ENCODE measurements around the gene RICTOR.

RICTOR gene

GRCh38 chr5:39100301-39100850 lies 26.2 kb upstream of the RICTOR start:
- DNase-seq (ENCODE audit: low spot score), result no peak

DNA sequence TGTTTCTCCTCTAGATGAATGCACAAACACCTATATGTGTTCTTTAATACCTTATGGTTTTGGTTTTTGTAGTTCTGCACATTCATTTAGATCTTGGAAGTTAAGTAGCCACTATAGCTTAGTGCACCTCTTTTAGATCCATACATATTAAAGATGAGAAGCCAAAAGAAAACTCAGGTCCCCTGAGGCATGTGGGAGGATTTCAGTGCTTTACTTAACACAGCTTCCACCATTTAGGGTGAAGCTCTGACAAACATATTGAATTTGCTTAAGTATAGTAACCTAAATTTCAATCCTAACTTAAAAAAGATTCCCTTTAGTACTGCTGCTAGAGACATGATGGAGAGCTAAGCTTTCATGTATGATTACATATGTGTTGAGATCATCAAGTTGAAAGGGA lies 25.6 kb upstream of the RICTOR start:
- no peak for DNase-seq (ENCODE audit: low spot score)

GRCh38 chr5:39093352-39093751 lies 19.2 kb upstream of the RICTOR start:
- DNase-seq (ENCODE audit: low spot score), result no peak

GRCh38 chr5:39092581-39093351 lies 18.6 kb upstream of the RICTOR start:
- DNase-seq (ENCODE audit: low spot score), result no peak

GRCh38 chr5:39091940-39092580 lies 17.9 kb upstream of the RICTOR start:
- DNase-seq (ENCODE audit: low spot score), result no peak

- no peak for DNase-seq (ENCODE audit: low spot score)
These were observed 9.8 kb upstream of the RICTOR start for GRCh38 chr5:39083968-39084367.

GRCh38 chr5:39082995-39083394 lies 8.8 kb upstream of the RICTOR start:
- DNase-seq (ENCODE audit: low spot score), result no peak

- DNase-seq (ENCODE audit: low spot score), result no peak
These were observed 6.5 kb upstream of the RICTOR start for GRCh38 chr5:39080597-39081204.

DNA sequence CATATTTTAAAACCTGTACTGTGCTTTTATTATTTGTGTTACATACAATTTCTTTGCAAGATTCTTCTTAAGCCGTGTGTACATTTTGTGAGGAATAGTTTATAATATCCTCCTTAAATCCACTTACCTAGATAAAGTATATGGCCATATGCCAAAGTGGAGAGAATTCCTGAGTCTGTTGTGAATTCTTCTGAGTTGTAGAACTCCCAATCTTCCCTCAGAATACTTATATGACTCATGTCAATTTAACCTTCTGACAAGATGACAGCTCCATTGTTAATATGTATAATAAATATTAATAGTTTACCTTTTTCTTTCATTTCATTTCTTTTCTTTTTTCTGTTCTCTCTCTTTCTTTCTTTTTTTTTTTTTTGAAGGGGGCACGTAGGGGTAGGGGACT lies 6.0 kb upstream of the RICTOR start:
- no peak for DNase-seq (ENCODE audit: low spot score)

DNA sequence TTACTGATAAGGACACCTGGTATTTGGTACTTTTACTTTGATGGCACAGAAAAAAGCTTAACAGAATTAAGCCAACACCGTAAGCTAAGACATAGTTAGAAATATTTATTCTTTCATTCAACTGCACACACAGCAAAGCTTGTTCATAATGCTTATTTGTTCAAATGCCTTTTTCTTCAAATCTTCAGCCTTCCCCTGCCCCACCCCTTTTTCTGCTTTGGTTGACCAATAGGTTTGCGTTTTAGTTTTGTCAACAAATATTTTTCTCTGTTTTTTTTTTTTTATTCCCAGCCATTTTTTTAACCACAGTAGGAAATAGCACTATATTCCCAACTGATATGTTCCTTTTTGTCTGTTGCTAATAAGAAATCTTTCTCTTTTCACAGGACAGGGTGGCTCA lies 4.9 kb upstream of the RICTOR start:
- DNase-seq (ENCODE audit: low spot score), result no peak

GRCh38 chr5:39076757-39077728 lies 2.8 kb upstream of the RICTOR start:
- no peak for DNase-seq (ENCODE audit: low spot score)

GRCh38 chr5:39076101-39076756 lies 2.0 kb upstream of the RICTOR start:
- no peak for DNase-seq (ENCODE audit: low spot score)

DNA sequence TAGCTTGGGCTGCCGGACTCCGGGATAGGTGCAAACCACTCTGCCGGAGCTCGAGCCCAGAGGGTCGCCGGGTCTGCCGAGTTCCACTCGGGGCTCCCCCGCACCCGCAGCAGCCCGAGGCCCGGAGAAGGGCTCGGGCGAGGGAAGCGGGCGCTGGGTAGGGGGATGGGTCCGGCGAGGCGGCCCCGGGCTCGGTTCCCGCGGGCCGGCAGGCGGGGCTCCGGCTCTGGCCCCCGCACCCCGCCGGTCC lies 507 bp downstream of the RICTOR start:
- DNase-seq (ENCODE audit: low spot score), result no peak

- peak; percentile 75 for DNase-seq (ENCODE audit: low spot score)
These were observed 1.1 kb downstream of the RICTOR start for GRCh38 chr5:39072925-39073766.

GRCh38 chr5:39068099-39068498 lies 6.1 kb downstream of the RICTOR start:
- no peak for DNase-seq (ENCODE audit: low spot score)

- no peak for DNase-seq (ENCODE audit: low spot score)
These were observed 9.7 kb downstream of the RICTOR start for GRCh38 chr5:39064450-39064849.

GRCh38 chr5:39063037-39063436 lies 11.2 kb downstream of the RICTOR start:
- DNase-seq (ENCODE audit: low spot score), result no peak

GRCh38 chr5:39062530-39062929 lies 11.7 kb downstream of the RICTOR start:
- DNase-seq (ENCODE audit: low spot score), result no peak

DNA sequence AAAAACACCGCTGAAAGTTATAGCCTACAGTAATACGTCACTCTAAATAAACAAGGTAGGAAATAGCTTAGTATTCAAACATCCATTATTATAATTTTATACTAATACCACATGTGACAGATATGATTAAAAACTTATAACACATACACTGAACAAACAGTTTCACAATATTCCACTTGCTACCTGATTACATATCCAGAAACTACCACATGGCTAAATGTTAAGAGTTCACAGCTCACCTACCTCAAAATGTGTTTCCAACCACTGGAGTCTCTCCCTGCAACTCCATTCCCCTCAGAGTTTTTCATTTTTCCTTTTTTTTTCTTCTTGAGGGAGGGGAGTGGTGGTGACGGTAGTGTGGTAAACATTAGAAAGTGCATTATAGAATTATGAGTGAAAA lies 12.1 kb downstream of the RICTOR start:
- no peak for DNase-seq (ENCODE audit: low spot score)

GRCh38 chr5:39059064-39059463 lies 15.1 kb downstream of the RICTOR start:
- no peak for DNase-seq (ENCODE audit: low spot score)
